Heart left ventricle (tissue), 16 donors: ENCODE measurements around the gene GLIPR1L2. TPM values are rescaled to one million over a fixed set of nuclear protein-coding genes. Genes with fewer than 3 reads are reported as not detected.

Experiments used
- ATAC-seq, 4 donors: fragments of 200-7000 bp; cut with Tn5 transposase; one replicate each; pipeline ENCODE4 v1.9.1; 2020 to 2022; ENCODE audit warnings: moderate library complexity in 4 of 4, mild to moderate bottlenecking in 3 of 4, moderate number of reproducible peaks in 1 of 4
- DNase-seq, 5 donors: peaks; one replicate each; pipeline ENCODE4 v3.0.0-alpha.2; 2020
- H3K27ac ChIP-seq, 12 donors: fragments of 200-600 bp; sonication (generic) in 4 of 12; one replicate each; pipeline versions ENCODE4 v1.5.0 to v1.8.0; 2016 to 2022; ENCODE audit warnings: mild to moderate bottlenecking in 2 of 12
- H3K27me3 ChIP-seq, 9 donors: fragments of 200-600 bp; sonication (generic) in 2 of 9; one replicate each; pipeline versions ENCODE4 v1.5.1 to v1.8.0; 2016 to 2022; ENCODE audit warnings: mild to moderate bottlenecking in 3 of 9
- H3K36me3 ChIP-seq, 9 donors: fragments of 200-600 bp; sonication (generic) in 2 of 9; one replicate each; pipeline versions ENCODE4 v1.5.0 to v1.8.0; 2018 to 2022; ENCODE audit warnings: mild to moderate bottlenecking in 2 of 9
- H3K4me1 ChIP-seq, 12 donors: fragments of 200-600 bp; sonication (generic) in 4 of 12; one replicate each; pipeline versions ENCODE4 v1.5.0 to v1.8.0; 2016 to 2022; ENCODE audit warnings: mild to moderate bottlenecking in 3 of 12
- H3K4me3 ChIP-seq, 12 donors: fragments of 200-600 bp; sonication (generic) in 4 of 12; one replicate each; pipeline versions ENCODE4 v1.5.0 to v1.8.0; 2017 to 2022; ENCODE audit warnings: mild to moderate bottlenecking in 9 of 12, moderate library complexity in 4 of 12
- H3K9me3 ChIP-seq, 12 donors: fragments of 200-600 bp; sonication (generic) in 4 of 12; one replicate each; pipeline versions ENCODE4 v1.5.0 to v1.8.0; 2016 to 2022; ENCODE audit warnings: mild to moderate bottlenecking in 1 of 12
- POLR2A ChIP-seq, 2 donors: fragments of 450-650 bp; IDR thresholded peaks; one replicate each; pipeline ENCODE4 v1.6.1; 2017; ENCODE audit warnings: antibody characterized with exemption in 2 of 2, mild to moderate bottlenecking in 2 of 2, moderate library complexity in 2 of 2
- WGBS, 4 donors: extraction: QIAGEN DNeasy Blood & Tissue Kit in 2 of 4; methylation state at CpG; one replicate each; pipeline versions ENCODE4 v1.1.5 to v1.1.7; 2013 to 2018; 5-methylcytosine and 5-hydroxymethylcytosine counted together
- intact Hi-C, 10 donors: fragments of 100-400 bp; cut with DNase I; formaldehyde crosslinking; loops; one replicate each; pipeline versions ENCODE4 v1.11.1 to v1.14.2; 2022
- polyA plus RNA-seq, 2 donors: library from polyadenylated mRNA; stranded (reverse); fragments of 200-250 nt; gene quantifications; one replicate each; pipeline ENCODE4 v1.2.3, GENCODE V29; 2013
- total RNA-seq, 9 donors: library from RNA; depleted of rRNA in 2 of 9; stranded (reverse); fragments of >200 nt in 2 of 9; fragmentation: NEBNext Ultra II Directional in 3 of 9; extraction: Animal tissue kit (Norgen Biotek cat#: 25700) in 3 of 9; gene quantifications; one replicate each; pipeline versions ENCODE4 v1.1.0 to v1.2.4, GENCODE V29; 2016 to 2023
- TF ChIP-seq, protein P1 (sequence below), 12 donors: fragments of 200-600 bp; sonication (generic) in 4 of 12; IDR thresholded peaks; one replicate each; pipeline versions ENCODE4 v1.5.0 to v1.8.0; 2018 to 2022; ENCODE audit warnings: antibody characterized with exemption in 12 of 12, mild to moderate bottlenecking in 5 of 12
- donor health status: ischemic (EF 13 %, LVEDD 7.1; RV severe dilation, severe dysfunction).
- donor health status: healthy with polysubstance abuse.
- donor health status: DM: no; HTN: yes; CAD: no.
- donor health status: DM: no; HTN: no; CAD: no.
- donor health status: ischemic (EF 25% LVEDD 6.9; RV normal size, moderate dysfunction).
- donor health status: ischemic (EF 25% LVEDD 5.7; RV mildly dilated, moderate dysfunction).
- donor health status: healthy.
- donor health status: DM: yes; HTN: yes; CAD: no.
- donor health status: ischemic (EF 35%, LVEDD 5.7; RV mildly dilated, moderate dysfunction).
- donor health status: nonischemic (EF 11% LVEDD 7.7; RV severe dilation, severe dysfunction).
- donor health status: DM: yes; HTN: yes; CAD: no.
- donor health status: PGD.
- donor health status: ischemic (EF 29% LVEDD 5.4; RV normal size, mild dysfunction).
- donor health status: nonischemic (EF 23%, LVEDD 6.1; RV moderate dilation, normal function).

Gene GLIPR1L2
- total and polyA plus RNA-seq, 11 donors = 0.71 to 4.4 (median 1.5) TPM

DNA sequence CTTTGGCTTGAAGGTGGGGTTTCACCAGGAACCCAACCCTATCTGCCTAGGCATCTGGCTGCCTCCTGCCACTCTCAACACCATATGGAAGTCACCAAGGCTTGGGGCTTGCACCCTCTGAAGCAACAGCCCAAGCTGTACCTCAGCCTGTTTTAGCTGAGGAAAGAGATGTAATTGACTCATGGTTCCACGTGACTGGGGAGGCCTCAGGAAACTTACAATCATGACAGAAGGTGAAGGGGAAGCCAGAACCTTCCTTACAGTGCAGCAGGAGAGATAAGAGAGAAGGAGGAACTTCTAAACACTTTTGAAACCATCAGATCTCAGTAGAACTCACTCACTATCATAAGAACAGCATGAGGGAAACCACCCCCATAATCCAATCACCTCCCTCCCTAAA is 29.5 kb upstream of the GLIPR1L2 start:
- ATAC-seq = no peak
- H3K4me3 ChIP-seq = no peak overlapping the region
- WGBS, 4 donors = 44 to 57% (median 49%) methylated on average over 1 of the region's 1 CpG
- H3K4me1 ChIP-seq = peaks cover 0 to 8% (median 0%) of the 10 kb centered on the region in 12 donors
- H3K36me3 ChIP-seq = no peaks in the 10 kb centered on the region
- no peak for TF ChIP-seq POLR2A (IDR thresholded peaks at IDR 0.05)
- TF ChIP-seq, protein P1, sequence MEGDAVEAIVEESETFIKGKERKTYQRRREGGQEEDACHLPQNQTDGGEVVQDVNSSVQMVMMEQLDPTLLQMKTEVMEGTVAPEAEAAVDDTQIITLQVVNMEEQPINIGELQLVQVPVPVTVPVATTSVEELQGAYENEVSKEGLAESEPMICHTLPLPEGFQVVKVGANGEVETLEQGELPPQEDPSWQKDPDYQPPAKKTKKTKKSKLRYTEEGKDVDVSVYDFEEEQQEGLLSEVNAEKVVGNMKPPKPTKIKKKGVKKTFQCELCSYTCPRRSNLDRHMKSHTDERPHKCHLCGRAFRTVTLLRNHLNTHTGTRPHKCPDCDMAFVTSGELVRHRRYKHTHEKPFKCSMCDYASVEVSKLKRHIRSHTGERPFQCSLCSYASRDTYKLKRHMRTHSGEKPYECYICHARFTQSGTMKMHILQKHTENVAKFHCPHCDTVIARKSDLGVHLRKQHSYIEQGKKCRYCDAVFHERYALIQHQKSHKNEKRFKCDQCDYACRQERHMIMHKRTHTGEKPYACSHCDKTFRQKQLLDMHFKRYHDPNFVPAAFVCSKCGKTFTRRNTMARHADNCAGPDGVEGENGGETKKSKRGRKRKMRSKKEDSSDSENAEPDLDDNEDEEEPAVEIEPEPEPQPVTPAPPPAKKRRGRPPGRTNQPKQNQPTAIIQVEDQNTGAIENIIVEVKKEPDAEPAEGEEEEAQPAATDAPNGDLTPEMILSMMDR (IDR thresholded peaks at IDR 0.05) = no peak
- H3K27ac ChIP-seq = no peak overlapping the region
- no peaks in the 10 kb centered on the region for H3K27me3 ChIP-seq
- intact Hi-C loops = no loop called here
- no peaks in the 10 kb centered on the region for H3K9me3 ChIP-seq
- no peak for DNase-seq

DNA sequence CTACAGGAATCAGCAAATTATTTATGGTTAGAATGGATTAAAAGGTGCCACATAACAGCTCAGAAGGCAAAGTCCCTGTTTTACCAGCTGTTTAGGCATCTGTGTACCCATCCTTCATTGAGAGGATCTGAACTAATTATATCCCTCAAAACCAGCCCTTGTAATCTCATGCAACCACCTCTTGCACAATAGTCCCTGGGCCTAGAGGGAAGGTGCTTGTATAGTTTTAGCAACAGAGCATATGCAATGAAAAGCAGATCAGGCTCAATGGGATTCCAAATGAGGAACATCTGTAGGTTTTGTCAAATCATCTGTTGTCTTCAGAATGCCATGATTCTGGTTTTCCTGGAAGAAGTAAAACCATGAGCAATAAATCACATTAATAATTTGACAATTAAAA is 26.0 kb upstream of the GLIPR1L2 start:
- no peaks in the 10 kb centered on the region for H3K27me3 ChIP-seq
- no peaks in the 10 kb centered on the region for H3K36me3 ChIP-seq
- peak in 1 of 5 donors; percentile 33 for DNase-seq
- H3K4me3 ChIP-seq = no peak overlapping the region
- peak; percentile 83 to 97 (median 94) for ATAC-seq
- H3K27ac ChIP-seq = no peak overlapping the region
- intact Hi-C loops = no loop called here
- no peaks in the 10 kb centered on the region for H3K9me3 ChIP-seq
- peaks cover 0 to 8% (median 0%) of the 10 kb centered on the region in 12 donors for H3K4me1 ChIP-seq
- TF ChIP-seq, protein P1 (IDR thresholded peaks at IDR 0.05) = no peak
- TF ChIP-seq POLR2A (IDR thresholded peaks at IDR 0.05) = no peak

DNA sequence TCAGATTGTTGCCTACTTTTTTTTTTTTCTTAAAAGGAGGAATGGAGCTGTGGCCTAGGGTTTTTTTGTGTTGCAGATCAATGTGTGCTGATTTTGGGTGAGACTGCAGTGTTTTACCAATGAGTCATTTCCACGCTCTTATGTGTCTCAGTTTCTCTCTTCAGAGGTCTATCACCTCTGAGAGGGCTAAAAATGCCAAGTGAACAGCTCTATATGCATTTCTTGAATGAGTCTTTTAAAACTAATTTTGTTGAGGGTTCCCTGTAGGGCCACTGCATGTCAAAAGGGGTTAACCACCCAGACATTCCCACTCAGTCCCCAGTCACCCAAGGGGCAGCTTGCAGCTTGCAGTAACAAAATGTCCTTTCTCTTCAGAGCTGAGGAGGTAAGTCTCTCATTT is 24.3 kb upstream of the GLIPR1L2 start:
- no peak for TF ChIP-seq POLR2A (IDR thresholded peaks at IDR 0.05)
- TF ChIP-seq, protein P1 (IDR thresholded peaks at IDR 0.05) = no peak
- Histone ChIP-seq H3K4me1 (peaks cover 0 to 8% (median 0%) of the 10 kb centered on the region in 12 donors), H3K9me3 (no peaks in the 10 kb centered on the region), H3K36me3 (peaks cover 0 to 5% (median 0%) of the 10 kb centered on the region in 9 donors), H3K27me3 (no peaks in the 10 kb centered on the region), H3K4me3 (no peak overlapping the region), H3K27ac (no peak overlapping the region)
- intact Hi-C loops = no loop called here
- ATAC-seq (no peak), DNase-seq (no peak)
- WGBS, 4 donors = 88 to 99% (median 95%) methylated on average over 1 of the region's 1 CpG

DNA sequence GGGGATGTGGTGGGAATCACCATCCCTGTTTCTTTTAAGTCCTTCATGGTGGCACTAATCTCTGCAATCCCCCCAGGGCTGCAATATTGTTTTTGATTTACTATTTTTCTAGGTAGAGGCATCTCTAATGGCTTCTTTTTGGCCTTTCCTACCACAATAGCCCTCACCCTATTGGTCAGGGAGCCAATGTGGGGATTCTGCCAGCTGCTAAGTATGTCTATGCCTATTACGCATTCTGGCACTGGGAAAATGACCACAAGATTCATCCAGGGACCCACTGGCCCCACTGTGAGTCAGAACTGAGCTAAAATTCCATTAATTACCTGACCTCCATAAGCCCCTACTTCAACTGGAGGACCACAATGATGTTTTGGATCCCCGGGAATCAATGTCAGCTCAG is 15.9 kb upstream of the GLIPR1L2 start:
- H3K27me3 ChIP-seq = no peaks in the 10 kb centered on the region
- no peaks in the 10 kb centered on the region for H3K9me3 ChIP-seq
- intact Hi-C loops = no loop called here
- 90 to 96% (median 93%) methylated on average over 2 of the region's 2 CpGs for WGBS, 4 donors
- H3K4me3 ChIP-seq = no peak overlapping the region
- peaks cover 0 to 5% (median 0%) of the 10 kb centered on the region in 9 donors for H3K36me3 ChIP-seq
- no peak for DNase-seq
- ATAC-seq = no peak
- no peaks in the 10 kb centered on the region for H3K4me1 ChIP-seq
- TF ChIP-seq, protein P1 (IDR thresholded peaks at IDR 0.05) = no peak
- TF ChIP-seq POLR2A (IDR thresholded peaks at IDR 0.05) = no peak
- H3K27ac ChIP-seq = no peak overlapping the region
